22Rv1 (cell line): ENCODE data around the gene SYNE2.

Experiments used
- H3K27ac ChIP-seq: fragments of 450-650 bp; 2 replicates; pipeline ENCODE4 v1.5.1; 2017
- ZFX ChIP-seq: fragments of 450-650 bp; IDR thresholded peaks from 2 replicates; pipeline ENCODE4 v1.6.1; 2017; ENCODE audit warnings: antibody characterized with exemption, borderline replicate concordance
- TF ChIP-seq, protein P1 (sequence below): fragments of 450-650 bp; IDR thresholded peaks from 2 replicates; pipeline ENCODE4 v1.5.1; 2017; ENCODE audit warnings: mild to moderate bottlenecking

SYNE2 gene

DNA sequence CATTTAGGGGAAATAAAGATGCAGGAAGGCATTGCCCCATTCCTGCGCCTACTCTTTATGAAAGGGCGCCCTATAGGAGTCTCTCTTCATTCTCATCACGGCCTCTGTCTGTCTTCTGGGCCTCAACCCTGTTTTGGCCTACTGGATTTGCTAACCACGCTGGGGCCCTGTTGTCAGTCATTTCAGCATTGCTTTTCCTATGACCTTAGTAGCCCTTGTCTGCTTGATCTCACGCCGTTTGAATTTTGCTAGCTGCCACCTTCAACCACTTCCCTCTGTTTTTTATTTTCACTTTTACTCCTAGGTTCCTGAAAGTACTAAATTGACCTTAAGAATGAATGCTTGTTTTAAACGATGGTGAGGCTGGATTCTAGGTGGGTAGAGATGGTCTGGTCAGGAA, 139.0 kb downstream of the SYNE2 start:
- no peak for TF ChIP-seq ZFX
- TF ChIP-seq, protein P1, sequence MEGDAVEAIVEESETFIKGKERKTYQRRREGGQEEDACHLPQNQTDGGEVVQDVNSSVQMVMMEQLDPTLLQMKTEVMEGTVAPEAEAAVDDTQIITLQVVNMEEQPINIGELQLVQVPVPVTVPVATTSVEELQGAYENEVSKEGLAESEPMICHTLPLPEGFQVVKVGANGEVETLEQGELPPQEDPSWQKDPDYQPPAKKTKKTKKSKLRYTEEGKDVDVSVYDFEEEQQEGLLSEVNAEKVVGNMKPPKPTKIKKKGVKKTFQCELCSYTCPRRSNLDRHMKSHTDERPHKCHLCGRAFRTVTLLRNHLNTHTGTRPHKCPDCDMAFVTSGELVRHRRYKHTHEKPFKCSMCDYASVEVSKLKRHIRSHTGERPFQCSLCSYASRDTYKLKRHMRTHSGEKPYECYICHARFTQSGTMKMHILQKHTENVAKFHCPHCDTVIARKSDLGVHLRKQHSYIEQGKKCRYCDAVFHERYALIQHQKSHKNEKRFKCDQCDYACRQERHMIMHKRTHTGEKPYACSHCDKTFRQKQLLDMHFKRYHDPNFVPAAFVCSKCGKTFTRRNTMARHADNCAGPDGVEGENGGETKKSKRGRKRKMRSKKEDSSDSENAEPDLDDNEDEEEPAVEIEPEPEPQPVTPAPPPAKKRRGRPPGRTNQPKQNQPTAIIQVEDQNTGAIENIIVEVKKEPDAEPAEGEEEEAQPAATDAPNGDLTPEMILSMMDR = no peak
- no peak overlapping the region for H3K27ac ChIP-seq

- TF ChIP-seq, protein P1 = no peak
- TF ChIP-seq ZFX = no peak
- H3K27ac ChIP-seq = no peak overlapping the region
These were observed 140.1 kb downstream of the SYNE2 start for GRCh38 chr14:63992858-63993257.

GRCh38 chr14:63993992-63994391, 141.2 kb downstream of the SYNE2 start:
- no peak for TF ChIP-seq ZFX
- TF ChIP-seq, protein P1 = no peak
- H3K27ac ChIP-seq = no peak overlapping the region

DNA sequence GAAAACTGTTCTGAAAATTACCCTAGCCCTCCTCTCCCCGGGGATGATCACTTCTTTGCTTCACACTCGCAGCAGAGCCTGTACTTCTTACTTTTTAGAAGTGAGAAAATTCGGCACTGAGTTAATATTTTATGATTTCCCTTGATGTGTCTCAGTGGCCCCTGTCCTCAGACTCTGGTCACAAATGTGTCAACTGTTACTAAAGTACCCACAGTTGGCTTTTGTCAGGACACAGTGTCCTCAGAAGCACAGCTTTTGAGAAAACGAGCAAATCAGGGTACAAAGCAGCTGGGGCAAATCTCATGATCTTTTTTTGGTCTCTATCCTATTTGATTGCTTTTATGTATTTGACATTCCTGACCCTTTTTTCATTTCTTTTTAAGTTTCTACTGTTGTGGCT, 142.5 kb downstream of the SYNE2 start:
- H3K27ac ChIP-seq = no peak overlapping the region
- TF ChIP-seq ZFX = no peak

DNA sequence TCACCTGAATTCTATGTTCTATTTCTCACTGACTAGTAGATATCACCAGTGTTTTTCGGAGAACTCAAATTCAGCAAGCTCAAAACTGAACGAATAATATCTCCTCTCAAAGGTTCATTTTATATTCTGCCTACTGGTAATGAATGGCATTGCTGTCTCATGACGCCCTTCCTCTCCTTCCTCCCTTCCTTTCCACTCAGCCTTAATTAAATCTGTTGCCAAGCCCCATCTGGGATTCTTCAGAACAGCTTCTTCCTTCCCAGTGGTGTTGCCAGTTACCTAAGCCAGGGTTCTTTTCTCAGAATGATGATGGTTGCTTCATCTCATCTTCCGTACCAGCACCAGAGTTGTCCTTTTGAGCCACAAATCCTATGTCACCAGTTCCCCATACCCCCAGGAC, 143.2 kb downstream of the SYNE2 start:
- no peak overlapping the region for H3K27ac ChIP-seq
- no peak for TF ChIP-seq ZFX
- TF ChIP-seq, protein P1 = no peak

GRCh38 chr14:63996625-63997220, 143.9 kb downstream of the SYNE2 start:
- no peak overlapping the region for H3K27ac ChIP-seq
- TF ChIP-seq ZFX = no peak
- TF ChIP-seq, protein P1 = no peak

- H3K27ac ChIP-seq = no peak overlapping the region
- TF ChIP-seq, protein P1 = no peak
- TF ChIP-seq ZFX = no peak
These were observed 147.9 kb downstream of the SYNE2 start for GRCh38 chr14:64000749-64001148.

DNA sequence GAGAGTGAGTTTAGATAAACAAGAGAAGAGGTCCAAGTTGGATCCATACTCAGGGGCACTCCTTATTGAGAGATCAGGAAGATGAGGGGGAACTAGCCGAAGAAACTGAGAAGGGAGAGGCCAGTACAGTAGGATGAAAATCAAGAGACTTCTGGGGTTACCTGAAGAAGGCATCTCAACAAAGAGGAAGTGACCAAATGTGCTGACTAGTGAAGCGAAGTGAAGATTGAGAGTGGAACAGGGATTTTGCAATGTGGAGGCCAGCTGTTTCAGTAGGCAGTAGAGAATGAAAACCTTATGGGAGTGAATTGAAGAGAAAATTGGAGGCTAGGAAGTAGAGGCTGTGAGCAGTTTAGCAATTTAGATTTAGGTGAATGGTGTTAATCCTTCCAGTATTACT, 153.0 kb downstream of the SYNE2 start:
- no peak for TF ChIP-seq ZFX
- TF ChIP-seq, protein P1 = no peak
- H3K27ac ChIP-seq = no peak overlapping the region
